GM18511 (cell line): ENCODE data around the gene AADAT.
"Not testable (repeated sequence)": the region's sequence is repeated elsewhere in the genome, so short reads cannot be mapped to it uniquely, and the experiment has no call there.

Source experiments
- ATAC-seq: cut with Tn5 transposase; IDR thresholded peaks from one replicate; pipeline ENCODE4 v1.9.1; 2021; ENCODE audit warnings: mild to moderate bottlenecking, moderate library complexity; ENCODE audit not compliant: unreplicated experiment

The AADAT gene

DNA sequence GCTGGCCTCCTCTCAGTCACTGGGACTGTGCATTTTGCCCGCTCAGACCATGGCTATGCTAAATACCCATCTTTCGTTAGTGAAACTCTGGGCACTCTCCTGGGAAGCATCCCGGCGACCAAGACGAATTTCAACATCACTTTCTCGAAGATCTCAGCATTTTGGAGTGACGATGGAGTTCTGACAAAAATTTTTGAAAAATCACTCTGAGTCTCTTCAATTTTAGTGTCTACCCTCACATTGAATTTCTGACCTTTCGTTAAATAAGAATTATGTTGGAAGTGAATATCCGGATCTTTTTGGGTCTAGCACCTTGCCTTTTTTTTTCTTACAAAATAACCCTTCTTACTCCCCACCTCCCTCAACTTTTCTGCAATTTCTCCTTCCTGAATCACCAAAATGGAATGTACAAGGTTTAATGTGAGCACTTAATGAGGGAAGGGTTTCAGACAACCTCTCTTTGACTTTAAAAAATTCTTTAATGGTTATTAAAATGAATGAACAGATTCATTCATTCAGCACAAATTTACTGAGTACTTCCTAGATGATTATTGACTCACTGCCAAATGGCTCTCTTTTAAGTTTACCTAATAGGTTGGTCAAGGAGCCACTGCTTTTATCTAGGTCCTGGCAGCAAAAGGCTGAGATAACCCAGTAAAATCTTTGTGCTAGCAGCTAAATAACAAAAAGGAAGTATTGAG, 746 bp upstream of the AADAT start:
- no peak for ATAC-seq

DNA sequence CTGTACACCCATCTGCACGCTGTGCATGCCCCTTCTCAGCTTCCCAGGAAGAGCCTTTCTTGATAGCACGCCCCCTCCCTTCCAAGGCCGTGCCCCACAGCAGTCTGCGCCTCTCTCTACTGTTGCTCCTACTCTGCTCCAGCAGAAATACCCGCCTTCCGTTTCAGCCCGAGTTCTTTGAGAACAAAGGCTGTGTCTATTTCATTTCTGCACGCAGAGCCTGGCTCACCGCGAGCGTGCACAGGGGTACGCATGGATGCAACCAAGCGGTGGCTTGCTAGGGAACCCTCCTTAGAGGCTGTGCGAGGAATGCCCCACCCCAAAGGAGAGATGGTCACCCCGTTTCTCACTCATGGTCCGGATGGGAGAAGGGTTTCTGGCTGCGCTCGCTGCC, 485 bp downstream of the AADAT start:
- ATAC-seq, result peak; percentile 13

DNA sequence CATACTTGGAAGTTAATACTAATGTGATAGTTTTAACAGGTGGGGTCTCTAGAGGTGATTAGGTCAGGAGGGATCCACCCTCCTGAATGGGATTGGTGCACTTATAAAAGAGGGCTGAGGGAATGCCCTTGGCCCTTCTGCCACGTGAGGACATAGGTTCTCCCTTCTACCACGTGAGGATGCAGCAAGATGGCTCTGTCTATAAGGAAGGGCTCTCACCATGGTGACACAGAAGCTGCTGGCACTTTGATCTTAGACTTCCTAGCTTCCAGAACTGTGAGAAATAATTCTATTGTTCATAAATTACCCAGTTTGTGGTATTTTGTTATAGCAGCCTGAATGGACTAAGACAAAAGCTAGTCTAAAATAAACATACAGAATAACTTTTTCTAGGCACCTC, 1.0 kb downstream of the AADAT start:
- ATAC-seq, result no peak

DNA sequence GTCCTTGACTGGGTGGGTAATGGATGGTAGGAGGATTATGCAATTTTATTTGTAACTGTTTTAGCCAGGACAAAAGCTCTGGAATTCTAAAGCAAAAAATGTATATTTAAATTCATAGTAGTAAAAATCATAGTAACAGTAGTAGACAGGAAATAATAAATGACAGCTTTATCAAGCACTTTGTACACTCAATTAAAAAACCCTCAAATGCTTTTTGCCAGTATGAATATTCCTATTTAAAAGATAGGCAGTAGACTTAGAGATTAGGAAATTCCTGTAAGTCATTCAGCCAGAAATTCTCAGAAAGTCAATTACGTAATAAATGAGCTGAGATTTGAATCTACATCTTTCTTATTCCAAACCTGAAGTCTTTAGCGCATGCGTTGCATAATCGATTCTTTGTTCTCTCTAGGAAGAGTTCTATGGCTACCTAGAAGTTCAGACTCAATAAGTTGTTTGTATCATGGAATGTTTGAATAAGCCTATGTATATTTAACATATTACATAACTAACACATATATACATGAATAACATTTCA, 2.5 kb downstream of the AADAT start:
- no peak for ATAC-seq

DNA sequence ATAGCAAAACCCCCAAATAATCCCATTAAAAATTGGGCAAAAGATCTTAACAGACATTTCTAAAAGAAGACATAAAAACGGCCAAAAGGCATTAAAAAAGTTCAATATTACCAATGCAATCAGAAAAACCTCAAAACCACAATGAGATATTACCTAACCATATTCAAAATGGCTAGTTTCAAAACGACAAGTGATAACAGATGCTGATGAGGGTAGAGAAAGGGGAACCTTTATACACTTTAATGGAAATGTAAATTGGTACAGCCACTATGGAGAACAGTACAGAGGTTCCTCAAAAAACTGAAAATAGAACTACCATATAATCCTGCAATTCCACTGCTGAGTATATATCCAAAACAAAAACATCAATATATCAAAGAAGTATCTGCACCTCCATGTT, 6.2 kb downstream of the AADAT start:
- peak; percentile 66 for ATAC-seq

DNA sequence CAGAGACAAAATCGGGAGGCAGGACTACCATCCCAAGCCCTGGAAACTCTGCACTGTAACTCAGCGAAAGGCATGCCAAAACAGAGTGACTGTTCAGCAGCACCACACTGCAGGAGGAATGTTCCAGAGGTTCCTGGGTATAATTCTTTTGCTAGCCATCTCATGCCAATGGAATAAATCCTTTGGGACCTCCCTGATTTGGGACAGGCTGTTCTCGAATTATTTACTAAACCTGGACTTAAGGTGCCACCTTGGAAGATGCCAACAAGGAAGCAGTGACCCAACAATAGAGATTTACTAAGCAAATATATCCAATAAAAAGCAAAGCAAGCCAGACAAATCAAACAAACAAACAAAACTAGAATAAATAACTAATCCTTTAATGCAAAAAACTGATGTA, 9.3 kb downstream of the AADAT start:
- no peak for ATAC-seq

DNA sequence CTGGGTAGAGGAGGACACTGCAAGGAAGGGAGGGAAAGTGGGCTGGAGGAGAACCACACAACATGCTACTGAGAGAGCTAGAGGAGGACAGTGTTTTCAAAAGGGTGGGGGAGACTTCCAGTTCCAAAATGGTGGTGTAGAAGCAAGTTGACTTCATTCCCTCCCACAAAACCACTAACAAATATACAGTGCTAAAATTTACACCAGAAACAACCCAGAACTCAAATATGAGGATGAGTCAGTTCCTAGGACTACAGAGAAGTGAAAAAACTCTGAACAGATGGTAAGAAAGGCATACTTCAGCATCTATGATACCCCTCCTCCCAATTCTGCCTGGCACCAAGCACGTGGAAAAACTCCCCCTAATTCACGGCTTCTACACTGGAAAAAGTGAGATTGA, 9.8 kb downstream of the AADAT start:
- ATAC-seq, result no peak

DNA sequence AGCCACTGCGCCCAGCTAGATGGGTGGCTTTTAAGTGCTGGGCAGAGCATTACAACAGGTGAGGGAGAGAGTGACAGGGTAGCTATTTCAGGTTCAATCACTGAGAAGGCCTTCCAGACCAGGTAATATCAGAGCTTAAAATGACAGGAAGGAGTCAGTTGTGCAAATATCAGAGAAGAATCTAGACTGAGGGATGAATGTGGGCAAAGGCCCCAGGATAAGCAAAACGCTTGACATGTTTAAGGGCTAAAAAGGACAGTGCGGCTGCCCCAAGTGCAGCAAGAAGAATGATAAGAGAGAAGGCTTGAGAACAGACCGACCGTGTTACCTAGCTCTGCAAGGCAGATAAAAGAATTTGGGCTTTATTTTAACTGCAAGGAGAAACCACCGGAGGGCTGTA, 18.6 kb downstream of the AADAT start:
- ATAC-seq, result no peak

DNA sequence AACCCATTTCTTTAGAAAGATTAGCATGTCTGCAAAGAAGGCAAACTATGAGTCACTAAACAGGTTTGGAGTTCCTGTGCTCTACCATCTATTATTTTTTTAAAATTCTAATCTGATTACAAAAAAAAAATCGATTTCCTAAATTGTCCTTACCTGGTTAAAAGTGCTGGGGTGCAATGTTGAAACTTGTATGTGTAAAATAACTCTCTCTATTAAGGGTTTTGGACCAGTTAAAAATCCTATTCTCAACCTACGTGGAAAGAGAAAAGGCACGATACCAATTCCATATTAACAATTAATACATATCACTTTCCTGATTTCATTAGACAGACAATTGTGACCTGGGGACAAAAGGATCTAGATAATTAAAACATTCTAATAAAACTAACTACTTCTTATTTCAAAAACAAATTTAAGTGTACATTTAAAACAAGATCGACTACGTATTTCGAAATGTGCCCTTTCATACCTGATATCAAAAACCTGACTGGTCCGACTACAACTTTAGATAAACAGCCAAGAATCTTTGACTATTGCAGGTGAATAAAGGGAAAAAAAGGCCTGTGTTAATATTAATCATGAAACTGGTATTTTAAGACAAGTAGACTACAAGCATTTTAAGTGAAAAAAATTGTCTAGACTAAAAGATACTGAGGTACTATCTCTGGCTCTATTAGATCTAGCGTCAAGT, 21.2 kb downstream of the AADAT start:
- no peak for ATAC-seq

DNA sequence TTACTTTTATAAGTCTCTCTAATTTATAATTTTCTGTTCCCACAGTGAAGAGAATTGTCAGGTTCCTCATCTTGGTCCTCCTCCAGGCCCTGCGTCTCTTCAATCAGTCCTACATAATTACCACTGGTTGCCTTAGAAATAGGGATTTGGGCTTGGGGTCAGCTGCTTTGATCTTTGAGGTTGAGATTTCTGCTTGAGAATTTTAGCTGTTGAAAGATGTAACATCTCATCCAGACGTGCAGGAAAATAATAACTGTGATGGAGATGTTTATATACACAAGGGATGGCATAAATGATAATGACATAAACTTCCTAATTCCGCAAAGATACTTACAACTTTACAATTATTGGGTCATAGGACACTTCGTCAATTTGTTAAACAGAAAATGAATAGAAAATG, 30.3 kb downstream of the AADAT start:
- no peak for ATAC-seq

DNA sequence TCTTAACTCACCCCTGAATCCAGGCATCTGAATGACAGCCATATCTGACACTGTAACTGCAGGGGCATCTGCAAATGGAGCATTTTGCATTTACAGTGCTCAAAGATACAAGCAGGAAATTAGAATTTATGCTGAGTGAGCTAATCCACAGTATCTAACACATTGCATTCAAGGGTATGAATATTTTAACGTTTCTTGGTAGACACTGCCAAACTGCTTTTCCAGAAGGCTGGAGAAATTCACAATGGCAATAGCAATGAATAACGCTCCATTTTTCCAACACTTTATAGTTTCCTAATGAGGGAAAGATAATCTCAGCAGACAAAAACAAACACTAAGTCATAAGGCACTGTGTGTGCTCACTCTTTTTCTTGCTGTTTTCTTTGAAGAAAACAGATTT, 30.9 kb downstream of the AADAT start:
- no peak for ATAC-seq

DNA sequence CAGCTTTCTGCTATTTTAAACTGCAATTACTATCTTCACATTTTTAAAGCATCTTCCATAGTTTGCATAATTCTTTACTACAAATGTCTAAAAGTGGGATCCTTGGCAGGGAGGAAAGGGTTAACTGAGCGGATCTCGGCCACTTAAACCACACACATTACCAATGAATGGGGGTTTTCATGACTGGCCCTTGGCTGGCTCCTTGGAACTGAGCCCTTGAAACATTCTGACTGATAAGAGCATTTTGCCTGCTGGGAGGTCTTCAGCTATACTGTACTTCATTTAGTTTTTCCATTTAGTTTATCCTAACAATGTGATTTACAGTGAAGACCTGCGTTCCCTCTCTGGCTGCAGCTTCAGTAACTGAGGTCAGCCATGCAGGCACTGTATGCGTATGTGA, 31.9 kb downstream of the AADAT start:
- ATAC-seq, result no peak

DNA sequence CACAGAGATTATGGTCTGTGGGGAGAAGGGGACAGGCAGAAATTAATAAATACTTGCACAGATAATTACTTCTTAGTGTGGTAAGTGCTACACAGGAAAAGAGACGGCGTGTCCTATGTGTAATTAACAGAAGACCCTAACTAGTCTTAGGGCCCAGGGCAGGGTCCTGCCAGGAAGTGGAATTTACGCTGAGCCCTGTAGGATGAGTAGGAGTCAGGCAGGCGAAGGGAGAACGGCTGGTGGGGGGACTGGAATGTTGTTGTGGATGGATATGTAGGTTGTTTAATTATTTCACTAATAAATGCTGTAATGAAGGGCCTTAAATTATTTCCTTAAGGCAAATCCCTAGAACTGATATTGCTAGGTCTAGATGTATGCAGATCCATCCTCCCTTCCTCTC, 36.8 kb downstream of the AADAT start:
- ATAC-seq, result no peak

DNA sequence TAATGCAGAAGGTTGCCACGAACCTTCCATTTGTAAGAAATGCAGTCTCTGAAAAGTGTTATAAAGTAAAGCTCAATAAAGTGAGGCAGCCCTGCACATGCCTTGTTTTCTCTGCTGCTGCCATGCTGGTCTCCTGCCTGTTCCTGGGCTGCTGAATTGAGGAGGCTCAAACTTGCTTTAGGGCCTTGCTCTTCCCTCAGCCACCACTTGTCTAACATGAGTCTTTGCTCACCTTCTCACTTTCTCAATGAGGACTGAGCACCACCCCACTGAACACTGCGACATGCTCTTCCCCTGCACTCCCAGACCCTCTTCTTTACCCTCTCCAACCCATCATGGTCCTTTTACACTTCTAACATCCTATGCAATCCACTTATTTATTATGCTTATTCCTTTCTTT, 38.4 kb downstream of the AADAT start:
- ATAC-seq, result no peak

DNA sequence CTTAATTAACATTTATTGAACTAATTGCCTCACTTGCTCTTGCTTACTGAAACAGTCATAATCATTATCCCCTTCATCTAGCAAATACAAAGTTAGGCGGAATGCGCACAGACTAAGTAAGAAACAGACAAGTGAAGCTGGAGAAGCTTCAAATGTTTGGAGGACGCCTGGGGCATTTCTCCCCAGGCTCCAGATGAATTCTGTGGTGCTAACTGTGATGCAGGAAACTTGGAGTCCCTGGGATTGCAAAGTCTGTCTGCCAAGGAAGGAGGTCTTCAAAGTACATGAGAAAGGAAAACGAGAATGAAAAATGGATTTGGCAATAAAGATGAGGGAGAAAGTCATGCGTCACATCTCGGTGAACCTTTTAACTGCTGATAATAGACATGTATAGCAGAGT, 40.0 kb downstream of the AADAT start:
- no peak for ATAC-seq

DNA sequence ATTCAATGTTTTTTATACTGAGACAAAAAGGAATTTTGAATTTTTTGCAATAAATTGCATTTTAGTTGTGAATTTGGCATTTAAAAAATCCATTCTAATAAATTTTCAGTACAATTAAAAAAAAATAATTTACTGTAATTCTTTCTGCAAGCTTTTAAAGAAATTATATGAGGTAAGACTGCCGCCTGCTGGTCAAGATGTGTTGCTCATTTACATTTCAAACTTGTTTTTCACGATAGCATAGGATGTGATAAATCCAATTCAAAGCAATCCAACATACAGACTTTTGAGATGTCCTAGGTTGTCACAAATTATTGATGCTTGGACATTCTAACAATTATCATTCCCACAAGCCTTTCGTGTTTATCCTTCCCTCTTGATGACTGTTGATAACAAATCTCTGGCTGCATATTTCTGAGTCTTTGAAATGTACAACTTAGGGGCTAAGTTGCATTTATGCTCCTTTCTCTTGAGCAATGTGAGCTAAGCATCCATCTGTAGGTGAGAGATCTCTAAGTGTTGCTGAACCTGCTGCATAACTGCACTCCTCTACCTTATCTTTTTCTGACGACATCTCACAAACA, 41.9 kb downstream of the AADAT start:
- no peak for ATAC-seq

DNA sequence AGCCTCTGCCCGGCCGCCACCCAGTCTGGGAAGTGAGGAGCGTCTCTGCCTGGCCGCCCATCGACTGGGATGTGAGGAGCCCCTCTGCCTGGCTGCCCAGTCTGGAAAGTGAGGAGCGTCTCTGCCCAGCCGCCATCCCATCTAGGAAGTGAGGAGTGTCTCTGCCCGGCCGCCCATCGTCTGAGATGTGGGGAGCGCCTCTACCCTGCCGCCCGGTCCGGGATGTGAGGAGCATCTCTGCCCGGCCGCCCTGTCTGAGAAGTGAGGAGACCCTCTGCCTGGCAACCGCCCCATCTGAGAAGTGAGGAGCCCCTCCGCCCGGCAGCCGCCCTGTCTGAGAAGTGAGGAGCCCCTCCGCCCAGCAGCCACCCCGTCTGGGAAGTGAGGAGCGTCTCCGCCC, 43.6 kb downstream of the AADAT start:
- not testable (repeated sequence) for ATAC-seq

DNA sequence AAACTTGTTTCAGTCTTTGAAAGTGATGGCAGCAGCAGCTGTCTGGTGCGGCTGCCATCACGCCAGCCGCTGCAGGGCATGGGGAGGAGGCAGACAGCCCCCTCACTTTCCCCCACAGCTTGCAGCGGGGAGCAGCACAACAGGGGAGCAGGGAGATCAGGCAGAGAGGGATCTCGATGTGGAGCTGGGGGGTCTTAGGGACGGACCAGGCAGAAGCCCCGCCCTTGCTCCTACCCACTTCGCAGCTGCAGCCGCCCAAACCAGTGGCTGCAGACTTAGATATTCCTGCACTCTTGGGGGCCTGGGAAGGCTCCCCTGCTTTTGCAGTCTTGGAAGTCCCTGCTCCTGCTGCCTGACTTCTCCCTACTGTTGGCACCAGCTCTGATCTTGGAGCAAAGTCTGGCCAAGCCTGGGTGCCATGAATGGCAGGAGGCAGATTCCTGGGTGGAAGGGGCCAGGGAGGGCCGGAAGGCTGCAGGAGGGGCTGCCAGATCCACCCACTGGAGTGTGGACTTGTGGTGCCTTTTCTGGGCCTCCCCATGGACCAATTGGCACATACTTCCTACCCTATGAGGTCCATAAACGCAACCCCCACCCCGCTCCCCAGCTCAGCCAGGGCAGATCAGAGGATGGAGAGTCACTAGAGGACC, 49.6 kb downstream of the AADAT start:
- ATAC-seq, result no peak

DNA sequence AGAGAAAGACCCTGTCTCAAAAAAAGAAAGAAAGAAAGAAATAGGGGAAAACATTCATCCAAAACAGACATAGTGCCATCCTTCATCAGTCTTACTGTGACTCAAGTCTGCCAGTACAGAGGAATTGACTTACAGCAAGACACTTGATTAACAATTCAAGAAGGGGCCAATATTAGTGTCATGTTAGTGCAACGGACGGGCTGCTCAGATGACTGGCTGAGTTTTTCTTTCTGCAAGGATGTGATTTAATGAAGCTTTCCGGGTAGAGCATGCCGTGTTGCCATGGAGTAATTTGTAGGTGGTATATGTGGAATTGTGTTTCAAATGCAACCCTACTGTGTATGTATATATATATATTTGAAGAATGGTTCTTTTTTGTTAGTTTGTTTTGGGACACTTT, 51.0 kb downstream of the AADAT start:
- no peak for ATAC-seq

DNA sequence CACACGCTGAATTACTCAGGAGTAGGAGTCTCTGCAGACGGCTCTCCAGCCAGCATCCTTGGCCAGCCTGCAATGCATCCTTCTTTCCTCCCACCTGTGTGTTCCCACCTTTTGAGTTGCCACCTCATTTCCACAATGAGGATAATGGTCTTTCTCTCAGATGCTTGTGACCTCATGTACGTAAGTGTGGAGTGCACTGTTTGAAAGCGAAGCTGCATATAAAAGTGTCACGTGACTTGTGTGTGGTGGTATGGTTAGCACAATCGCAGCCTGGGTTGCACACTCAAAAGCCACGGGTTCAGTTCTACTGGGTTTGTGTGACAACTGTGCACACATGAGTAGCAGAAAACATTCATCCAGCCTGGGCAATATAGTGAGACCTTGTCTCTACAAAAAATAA, 51.5 kb downstream of the AADAT start:
- ATAC-seq, result no peak

DNA sequence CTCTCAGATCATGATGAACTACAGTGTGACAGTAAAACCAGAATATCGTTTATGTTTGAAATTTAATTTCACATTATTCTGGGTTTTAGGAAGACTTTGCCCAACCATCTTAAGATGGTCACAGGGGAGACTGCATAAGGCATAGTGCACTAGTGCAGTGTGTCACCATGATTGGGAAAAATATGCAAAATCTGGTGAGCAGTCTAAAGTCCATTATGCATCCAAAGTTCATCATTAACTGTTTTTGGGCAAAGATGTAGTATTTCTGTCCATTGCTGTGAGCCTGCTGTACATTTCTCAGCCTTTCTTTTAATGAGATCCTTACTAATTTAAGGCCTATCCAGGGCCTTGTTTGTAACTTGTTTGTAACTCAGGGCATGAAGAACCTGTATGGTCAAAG, 52.3 kb downstream of the AADAT start:
- no peak for ATAC-seq

DNA sequence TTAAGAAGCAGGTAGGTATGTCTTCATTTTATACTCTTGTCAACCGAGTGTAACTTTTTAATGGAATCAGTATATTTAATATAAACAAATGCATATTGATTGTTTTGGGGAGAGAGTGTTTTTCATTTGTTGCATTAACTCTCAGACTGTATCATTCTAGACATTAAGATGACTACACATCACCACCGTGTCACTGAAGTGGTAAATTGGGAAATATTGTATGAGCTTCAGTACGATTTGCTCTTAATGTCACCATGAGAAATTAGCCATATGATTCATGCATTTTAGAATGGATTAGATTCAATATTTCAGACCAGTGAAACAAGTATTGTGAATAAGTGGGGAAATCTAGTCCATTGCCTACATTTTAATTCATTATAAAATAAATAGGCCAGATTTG, 53.9 kb downstream of the AADAT start:
- ATAC-seq, result no peak
